Activated CD4-positive, alpha-beta memory T cell treated with anti-CD3 and anti-CD28 coated beads for 36 hours (primary cell): Measurements from ENCODE around the gene OGFOD3. TPM values are rescaled to one million over a fixed set of nuclear protein-coding genes. Genes with fewer than 3 reads are reported as not detected.
A peak's percentile ranks its signal among the peaks of the same experiment; 100 is the strongest.
"Not testable (repeated sequence)": the region's sequence is repeated elsewhere in the genome, so short reads cannot be mapped to it uniquely, and the experiment has no call there.

Experiments
- CTCF ChIA-PET: fragments of 350-600 bp; sonication (Branson Sonifier 250); formaldehyde crosslinking; loops from one replicate; lab custom pipeline; 2021; ENCODE audit warnings: antibody characterized with exemption, inconsistent platforms; lab: Charles Lee
- POLR2A ChIA-PET: fragments of 350-600 bp; sonication (Branson Sonifier 250); formaldehyde crosslinking; loops from one replicate; lab custom pipeline; 2021; ENCODE audit warnings: antibody characterized with exemption; lab: Charles Lee
- DNase-seq: peaks from one replicate; pipeline ENCODE4 v3.0.0-alpha.2; 2020
- H3K27ac Mint-ChIP-seq: one replicate; pipeline ENCODE4 v1.8.0; 2021; ENCODE audit warnings: mixed read lengths
- H3K27me3 Mint-ChIP-seq: one replicate; pipeline ENCODE4 v1.8.0; 2021; ENCODE audit warnings: mixed read lengths
- H3K36me3 Mint-ChIP-seq: one replicate; pipeline ENCODE4 v1.8.0; 2021; ENCODE audit warnings: mixed read lengths
- H3K4me1 Mint-ChIP-seq: one replicate; pipeline ENCODE4 v1.8.0; 2021; ENCODE audit warnings: low read depth, mixed read lengths
- H3K4me3 Mint-ChIP-seq: one replicate; pipeline ENCODE4 v1.8.0; 2021; ENCODE audit warnings: mild to moderate bottlenecking, mixed read lengths
- H3K9me3 Mint-ChIP-seq: one replicate; pipeline ENCODE4 v1.8.0; 2021; ENCODE audit warnings: mixed read lengths
- intact Hi-C: fragments of 100-400 bp; cut with micrococcal nuclease; formaldehyde crosslinking; loops from one replicate; pipeline ENCODE4 v1.15.1; 2023
- total RNA-seq, 2 experiments: library from RNA; stranded (reverse); gene quantifications; one replicate each; pipeline ENCODE4 v1.2.3, GENCODE V29; 2021

The OGFOD3 gene
- total RNA-seq, 2 experiments from 2014 or later, result 29.7 to 32.2 TPM

DNA sequence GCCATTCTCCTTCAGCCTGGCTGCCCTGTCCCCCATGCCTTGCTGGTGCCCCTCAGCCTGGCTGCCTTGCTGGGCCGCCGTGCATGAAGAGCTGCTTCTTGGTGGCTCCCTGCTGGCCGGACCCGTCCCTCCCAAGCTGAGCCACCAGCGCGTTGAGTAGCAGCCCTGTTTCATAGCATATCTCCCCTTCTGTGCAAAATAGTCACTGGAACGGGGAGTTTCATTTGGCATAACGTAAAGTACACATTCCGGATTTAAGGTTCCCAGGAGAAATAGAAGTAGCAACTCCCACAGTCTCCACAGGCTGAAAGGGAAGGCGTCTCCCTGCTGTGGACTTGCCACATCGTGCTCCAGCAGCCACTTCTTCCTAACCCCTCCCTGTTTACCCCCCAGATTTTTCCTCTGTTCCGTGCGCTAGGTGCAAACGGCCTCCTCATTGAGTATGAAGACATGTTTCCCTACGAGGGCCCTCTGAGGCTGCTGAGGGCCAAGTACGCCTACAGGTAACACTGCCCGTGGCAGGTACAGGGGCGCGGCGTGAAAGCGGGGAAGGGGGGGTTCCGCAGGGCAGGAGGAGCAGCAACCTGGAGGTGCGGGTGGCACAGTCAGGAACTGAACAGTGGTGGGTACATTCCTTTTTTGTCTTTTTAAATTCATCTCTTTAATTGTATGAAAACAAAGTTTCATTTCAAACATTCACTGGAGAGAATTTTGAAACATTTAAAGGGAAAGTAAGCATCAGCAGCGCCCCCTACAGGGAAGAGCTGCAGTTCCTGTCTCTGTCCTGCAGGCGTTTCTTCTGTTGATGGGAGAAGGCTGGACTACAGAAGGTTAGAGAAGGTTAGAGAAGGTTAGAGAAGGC is 5.8 kb upstream of the OGFOD3 start:
- peak; percentile 77 for DNase-seq
- POLR2A ChIA-PET, result no interaction called here
- no peaks in the 10 kb centered on the region for H3K9me3 Mint-ChIP-seq
- intact Hi-C loops, result no loop called here
- H3K36me3 Mint-ChIP-seq, result peaks cover 11% of the 10 kb centered on the region
- H3K27ac Mint-ChIP-seq, result no peak overlapping the region
- H3K27me3 Mint-ChIP-seq, result no peaks in the 10 kb centered on the region
- peaks cover 11% of the 10 kb centered on the region for H3K4me1 Mint-ChIP-seq
- no peak overlapping the region for H3K4me3 Mint-ChIP-seq
- CTCF ChIA-PET, result interaction anchor here (0.6 to 1.5 kb wide), 20 partner anchors 9 to 304 kb away, joined by 3 to 9 read pairs (median 4); no protein-coding TSS in a partner anchor

DNA sequence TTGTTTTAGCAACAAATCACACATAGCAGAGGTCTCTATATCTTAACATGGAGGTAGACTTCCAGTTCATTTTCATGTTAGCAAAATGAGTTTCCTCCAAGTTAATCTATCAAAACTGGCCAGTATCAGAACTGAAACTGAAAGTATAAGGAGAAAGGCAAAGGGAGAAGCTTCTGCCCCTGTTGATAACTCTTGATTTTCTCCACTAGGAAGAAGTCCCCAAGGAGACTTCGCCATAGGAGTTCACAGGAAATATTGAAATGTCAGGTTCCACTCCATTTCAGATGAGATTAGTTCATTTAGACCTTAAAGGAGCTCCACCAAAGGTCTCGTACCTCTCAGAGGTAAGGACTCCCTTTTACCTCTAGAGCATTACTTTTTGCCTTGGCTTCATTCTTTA is 1.2 kb upstream of the OGFOD3 start:
- Mint-ChIP-seq H3K4me1 (peaks cover 25% of the 10 kb centered on the region), H3K9me3 (no peaks in the 10 kb centered on the region), H3K27me3 (no peaks in the 10 kb centered on the region), H3K4me3 (peak overlapping the region; percentile 79), H3K27ac (peak overlapping the region; percentile 78), H3K36me3 (peaks cover 11% of the 10 kb centered on the region)
- ChIA-PET CTCF (interaction anchor here (0.9 to 1.0 kb wide), 2 partner anchors 68 to 134 kb away, joined by 3 read pairs; no protein-coding TSS in a partner anchor), POLR2A (interaction anchor here (0.6 to 1.9 kb wide), 3 partner anchors 30 to 124 kb away, joined by 3 to 7 read pairs (median 4); no protein-coding TSS in a partner anchor)
- intact Hi-C loops, result loop anchor here (2.0 to 10.0 kb wide), 2 partner anchors 181 to 385 kb away; partner anchors contain the start of genes DCXR and RAC3
- DNase-seq, result no peak

DNA sequence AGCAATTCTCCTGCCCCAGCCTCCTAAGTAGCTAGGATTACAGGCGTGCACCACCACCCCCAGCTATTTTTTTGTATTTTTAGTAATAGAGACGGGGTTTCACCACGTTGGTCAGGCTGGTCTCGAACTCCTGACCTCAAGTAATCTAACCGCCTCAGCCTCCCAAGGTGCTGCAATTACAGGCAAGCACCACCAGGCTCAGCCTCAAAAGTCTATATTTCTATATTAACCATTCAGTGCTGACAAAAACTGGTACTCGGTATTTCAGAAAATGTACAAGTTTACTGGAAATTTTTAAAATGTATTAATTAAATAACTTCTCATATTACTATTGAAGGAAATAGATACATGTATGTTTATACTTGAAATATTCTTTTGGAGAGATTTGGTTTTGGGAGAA is 1.6 kb downstream of the OGFOD3 start:
- peaks cover 10% of the 10 kb centered on the region for H3K36me3 Mint-ChIP-seq
- POLR2A ChIA-PET, result no interaction called here
- H3K4me1 Mint-ChIP-seq, result peaks cover 29% of the 10 kb centered on the region
- H3K27me3 Mint-ChIP-seq, result no peaks in the 10 kb centered on the region
- intact Hi-C loops, result loop anchor here (10.0 kb wide), 1 partner anchor 382 kb away; the partner anchor contains the start of genes DCXR and RAC3
- H3K9me3 Mint-ChIP-seq, result no peaks in the 10 kb centered on the region
- H3K27ac Mint-ChIP-seq, result no peak overlapping the region
- DNase-seq, result peak; percentile 32
- H3K4me3 Mint-ChIP-seq, result no peak overlapping the region
- CTCF ChIA-PET, result interaction anchor here (0.9 to 1.9 kb wide), 5 partner anchors 59 to 181 kb away, joined by 3 to 8 read pairs (median 4); no protein-coding TSS in a partner anchor

DNA sequence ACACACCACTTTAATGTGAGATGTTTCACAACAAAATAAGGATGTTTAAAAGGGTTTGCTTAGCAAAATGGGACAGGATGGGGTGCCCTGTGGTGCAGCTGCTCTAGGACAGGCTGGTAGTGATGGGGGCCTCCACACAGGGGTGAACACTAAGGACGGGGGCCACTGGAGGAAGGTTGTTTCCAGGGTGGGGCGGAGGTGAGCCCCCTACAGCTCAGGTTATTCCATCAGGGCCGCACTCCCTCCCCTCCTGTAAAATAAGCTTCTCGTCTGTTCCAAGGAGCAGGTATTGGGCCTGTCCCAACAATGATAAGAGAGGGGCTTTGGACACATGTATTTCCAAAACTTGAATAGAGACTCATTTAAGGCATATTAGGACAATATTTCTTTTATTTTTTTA is 2.1 kb downstream of the OGFOD3 start:
- CTCF ChIA-PET, result interaction anchor here (1.9 kb wide), 1 partner anchor 67 kb away, joined by 8 read pairs; no protein-coding TSS in a partner anchor
- H3K4me1 Mint-ChIP-seq, result peaks cover 29% of the 10 kb centered on the region
- no peak overlapping the region for H3K4me3 Mint-ChIP-seq
- POLR2A ChIA-PET, result no interaction called here
- peaks cover 10% of the 10 kb centered on the region for H3K36me3 Mint-ChIP-seq
- DNase-seq, result no peak
- intact Hi-C loops, result loop anchor here (10.0 kb wide), 1 partner anchor 381 kb away; the partner anchor contains the start of genes DCXR and RAC3
- H3K27ac Mint-ChIP-seq, result no peak overlapping the region
- H3K27me3 Mint-ChIP-seq, result no peaks in the 10 kb centered on the region
- H3K9me3 Mint-ChIP-seq, result no peaks in the 10 kb centered on the region

DNA sequence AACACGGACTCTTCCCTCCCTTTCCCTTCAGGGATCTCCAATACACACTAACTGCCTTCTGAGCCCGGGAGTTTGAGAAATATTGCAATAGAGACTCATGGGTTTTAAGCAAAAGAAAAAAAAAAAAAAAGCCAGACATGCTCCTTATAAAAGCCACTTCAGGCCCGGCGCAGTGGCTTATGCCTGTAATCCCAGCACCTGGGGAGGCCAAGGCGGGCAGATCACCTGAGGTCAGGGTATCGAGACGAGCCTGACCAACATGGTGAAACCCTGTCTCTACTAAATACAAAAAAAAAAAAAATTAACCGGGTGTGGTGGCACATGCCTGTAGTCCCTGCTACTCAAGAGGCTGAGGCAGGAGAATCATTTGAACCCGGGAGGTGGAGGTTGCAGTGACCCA is 2.6 kb downstream of the OGFOD3 start:
- intact Hi-C loops, result loop anchor here (10.0 kb wide), 1 partner anchor 381 kb away; the partner anchor contains the start of genes DCXR and RAC3
- no peak overlapping the region for H3K27ac Mint-ChIP-seq
- no peaks in the 10 kb centered on the region for H3K9me3 Mint-ChIP-seq
- H3K36me3 Mint-ChIP-seq, result peaks cover 9% of the 10 kb centered on the region
- H3K4me1 Mint-ChIP-seq, result peaks cover 29% of the 10 kb centered on the region
- H3K4me3 Mint-ChIP-seq, result no peak overlapping the region
- H3K27me3 Mint-ChIP-seq, result no peaks in the 10 kb centered on the region
- no peak for DNase-seq
- ChIA-PET POLR2A (no interaction called here), CTCF (no interaction called here)

DNA sequence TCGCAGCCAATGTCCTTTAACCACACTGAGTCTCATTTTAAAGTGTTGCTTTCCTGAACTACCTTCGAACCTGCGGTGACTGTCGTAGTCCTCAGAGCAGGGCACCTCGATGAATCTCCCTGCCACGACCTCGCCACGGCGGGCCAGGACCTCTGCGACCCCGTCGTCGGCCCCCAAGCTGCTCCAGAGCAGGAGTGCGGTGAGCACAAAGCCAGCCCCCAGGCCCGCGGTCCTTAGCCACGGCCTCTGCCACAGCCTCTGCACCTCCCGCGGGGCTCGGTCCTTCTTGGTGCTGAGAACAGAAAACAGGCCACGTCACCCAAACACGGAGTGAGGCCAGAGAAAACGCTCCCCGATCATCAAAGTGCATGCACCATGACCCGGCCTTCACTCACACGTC is 3.0 kb downstream of the OGFOD3 start:
- H3K27me3 Mint-ChIP-seq, result no peaks in the 10 kb centered on the region
- intact Hi-C loops, result loop anchor here (10.0 kb wide), 1 partner anchor 381 kb away; the partner anchor contains the start of genes DCXR and RAC3
- peaks cover 29% of the 10 kb centered on the region for H3K4me1 Mint-ChIP-seq
- H3K4me3 Mint-ChIP-seq, result no peak overlapping the region
- H3K27ac Mint-ChIP-seq, result no peak overlapping the region
- no peak for DNase-seq
- H3K9me3 Mint-ChIP-seq, result no peaks in the 10 kb centered on the region
- ChIA-PET CTCF (interaction anchor here (1.1 to 1.9 kb wide), 5 partner anchors 10 to 209 kb away, joined by 4 to 6 read pairs (median 5); no protein-coding TSS in a partner anchor), POLR2A (interaction anchor here (0.8 kb wide), 1 partner anchor 173 kb away, joined by 3 read pairs; no protein-coding TSS in a partner anchor)
- H3K36me3 Mint-ChIP-seq, result peaks cover 9% of the 10 kb centered on the region

DNA sequence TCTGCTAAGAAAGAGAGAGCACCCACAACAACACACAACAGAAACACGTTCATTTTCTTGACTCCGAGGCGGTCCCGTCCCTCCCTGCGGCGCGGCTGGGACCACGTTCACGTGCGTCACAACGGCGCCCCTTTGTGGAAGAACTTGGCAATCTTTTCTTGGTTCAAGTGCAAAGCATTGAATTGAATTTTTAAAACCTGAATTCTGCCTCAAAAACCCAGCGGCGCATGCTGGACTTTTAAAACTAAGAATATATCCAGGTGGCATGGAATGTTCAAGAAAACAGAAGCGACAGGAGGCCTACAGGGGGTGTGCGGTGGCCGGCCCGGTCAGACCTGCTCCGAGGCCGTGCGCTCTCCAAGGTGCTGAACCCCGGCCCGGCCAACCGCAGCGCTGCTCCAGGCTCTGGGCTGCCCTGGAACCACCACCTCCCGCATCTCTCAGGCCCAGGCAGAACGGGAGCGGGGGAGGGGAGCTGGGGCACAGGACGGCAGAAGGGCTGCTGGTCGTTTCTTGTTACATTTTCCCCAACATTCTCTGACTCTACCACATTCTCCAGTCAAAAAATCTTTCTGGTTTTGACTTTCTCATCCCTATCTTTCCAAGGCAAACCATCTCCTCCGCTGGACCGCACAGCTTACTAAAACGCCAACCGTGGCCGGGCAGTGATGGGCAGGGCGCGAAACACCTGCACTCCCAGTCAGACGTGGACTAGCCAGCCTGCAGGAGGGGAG is 3.7 kb downstream of the OGFOD3 start:
- peak; percentile 83 for DNase-seq
- POLR2A ChIA-PET, result interaction anchor here (0.8 kb wide), 1 partner anchor 173 kb away, joined by 3 read pairs; no protein-coding TSS in a partner anchor
- Mint-ChIP-seq H3K4me3 (no peak overlapping the region), H3K36me3 (peaks cover 2% of the 10 kb centered on the region), H3K4me1 (peaks cover 23% of the 10 kb centered on the region), H3K27me3 (no peaks in the 10 kb centered on the region), H3K9me3 (no peaks in the 10 kb centered on the region), H3K27ac (no peak overlapping the region)
- CTCF ChIA-PET, result interaction anchor here (0.8 to 1.9 kb wide), 10 partner anchors 10 to 384 kb away, joined by 3 to 6 read pairs (median 4); partner anchors contain the start of gene RAC3
- intact Hi-C loops, result loop anchor here (1.0 to 10.0 kb wide), 2 partner anchors 63 to 380 kb away; partner anchors contain the start of genes DCXR and RAC3

DNA sequence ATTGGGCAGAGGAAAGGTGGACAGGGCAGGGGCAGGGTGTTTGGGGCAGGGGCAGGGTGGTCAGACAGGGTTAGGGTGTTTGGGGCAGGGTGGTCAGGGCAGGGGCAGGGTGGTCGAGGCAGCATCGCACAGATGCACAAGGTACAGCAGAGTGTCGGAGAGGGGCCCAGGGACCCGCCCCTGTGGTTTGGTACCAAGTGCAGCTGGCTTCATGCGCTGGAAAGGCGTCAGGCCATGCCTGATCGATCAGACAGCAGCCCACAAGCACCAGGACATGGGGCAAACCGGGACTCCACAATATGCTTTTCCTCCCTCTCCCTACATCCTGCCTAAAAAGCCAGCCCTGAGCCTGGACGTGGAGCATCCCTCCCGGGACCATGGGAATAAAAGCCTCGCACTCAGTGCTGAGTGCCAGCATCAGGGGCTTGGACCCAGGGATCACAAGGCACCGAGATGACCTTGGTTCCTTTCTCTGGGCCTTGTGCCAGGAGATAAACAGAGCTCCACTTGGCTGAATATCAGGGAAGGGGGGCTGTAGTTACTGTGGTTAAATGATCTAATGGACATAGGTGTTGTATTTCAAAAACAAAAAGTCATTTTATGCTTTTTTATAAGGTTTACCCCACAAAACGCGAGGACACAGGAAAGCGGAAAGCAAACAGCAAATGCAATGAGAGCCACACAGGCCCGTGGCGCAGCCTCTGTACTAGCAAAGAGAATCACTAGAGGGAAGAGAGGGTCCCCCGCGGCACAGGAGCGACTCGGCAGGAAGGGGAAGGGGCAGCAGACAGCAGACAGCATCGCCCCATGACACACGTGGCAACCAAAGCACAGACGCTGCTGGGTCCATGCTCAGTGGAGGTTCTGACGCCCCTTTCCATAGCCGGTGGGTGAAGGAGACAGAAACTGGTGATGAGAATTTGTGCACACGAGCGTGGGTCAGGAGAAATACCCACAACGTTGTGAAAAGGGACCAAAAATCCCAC is 5.6 kb downstream of the OGFOD3 start:
- peaks cover 5% of the 10 kb centered on the region for H3K36me3 Mint-ChIP-seq
- H3K27ac Mint-ChIP-seq, result no peak overlapping the region
- H3K4me1 Mint-ChIP-seq, result peaks cover 17% of the 10 kb centered on the region
- intact Hi-C loops, result loop anchor here (10.0 kb wide), 1 partner anchor 378 kb away; the partner anchor contains the start of genes DCXR and RAC3
- H3K9me3 Mint-ChIP-seq, result no peaks in the 10 kb centered on the region
- ChIA-PET POLR2A (interaction anchor here (0.9 kb wide), 1 partner anchor 121 kb away, joined by 3 read pairs; no protein-coding TSS in a partner anchor), CTCF (interaction anchor here (0.8 to 1.2 kb wide), 4 partner anchors 49 to 382 kb away, joined by 3 to 5 read pairs (median 3); partner anchors contain the start of gene RAC3)
- H3K4me3 Mint-ChIP-seq, result no peak overlapping the region
- no peak for DNase-seq
- no peaks in the 10 kb centered on the region for H3K27me3 Mint-ChIP-seq

DNA sequence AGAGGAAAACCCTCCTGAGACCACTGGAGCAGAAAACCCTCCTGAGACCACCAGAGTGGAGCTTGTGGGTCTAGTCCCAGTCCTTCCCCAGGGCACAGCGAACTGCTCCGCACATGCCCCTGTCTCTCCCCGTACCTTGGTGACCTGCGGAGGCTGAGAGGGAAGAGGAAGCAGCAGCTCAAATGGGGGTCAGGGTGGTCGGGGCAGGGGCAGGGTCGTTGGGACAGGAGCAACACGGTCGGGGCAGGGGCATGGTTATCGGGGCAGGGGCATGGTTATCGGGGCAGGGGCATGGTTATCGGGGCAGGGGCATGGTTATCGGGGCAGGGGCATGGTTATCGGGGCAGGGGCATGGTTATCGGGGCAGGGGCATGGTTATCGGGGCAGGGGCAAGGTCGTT is 6.3 kb downstream of the OGFOD3 start:
- peaks cover 18% of the 10 kb centered on the region for H3K4me1 Mint-ChIP-seq
- H3K27ac Mint-ChIP-seq, DNase-seq, POLR2A ChIA-PET, H3K4me3 Mint-ChIP-seq, H3K9me3 Mint-ChIP-seq, H3K27me3 Mint-ChIP-seq, H3K36me3 Mint-ChIP-seq, CTCF ChIA-PET: not testable (repeated sequence)
- intact Hi-C loops, result loop anchor here (10.0 kb wide), 1 partner anchor 377 kb away; the partner anchor contains the start of genes DCXR and RAC3

DNA sequence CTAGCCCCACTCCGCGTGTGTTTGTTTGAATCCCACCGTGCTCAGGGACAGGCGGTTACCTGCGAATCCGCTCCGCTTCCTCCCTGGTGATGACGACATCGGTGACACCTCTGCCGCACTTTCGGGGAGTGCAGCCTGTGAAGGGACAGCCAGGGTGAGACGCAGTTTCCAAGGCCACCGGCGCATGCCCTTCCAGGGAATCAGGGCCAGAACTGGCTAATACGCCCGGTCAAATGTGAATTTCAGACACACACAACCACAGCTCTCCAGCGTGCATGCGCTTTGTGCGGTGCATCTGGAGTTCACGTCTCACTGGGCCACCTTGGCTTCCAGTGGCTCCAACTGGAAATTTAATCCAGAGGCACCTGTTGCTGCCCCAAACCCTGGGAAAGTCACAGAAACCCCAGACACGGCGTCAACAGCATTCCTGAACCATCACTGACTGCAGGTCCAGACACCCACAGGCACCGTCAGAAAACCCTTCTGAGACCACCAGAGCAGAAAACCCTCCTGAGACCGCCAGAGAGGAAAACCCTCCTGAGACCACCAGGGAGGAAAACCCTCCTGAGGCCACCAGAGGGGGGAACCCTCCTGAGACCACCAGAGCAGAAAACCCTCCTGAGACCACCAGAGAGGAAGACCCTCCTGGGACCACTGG is 6.9 kb downstream of the OGFOD3 start:
- Mint-ChIP-seq H3K9me3 (no peaks in the 10 kb centered on the region), H3K36me3 (peaks cover 5% of the 10 kb centered on the region), H3K27me3 (no peaks in the 10 kb centered on the region), H3K4me3 (no peak overlapping the region), H3K27ac (no peak overlapping the region), H3K4me1 (peaks cover 18% of the 10 kb centered on the region)
- intact Hi-C loops, result loop anchor here (10.0 kb wide), 1 partner anchor 377 kb away; the partner anchor contains the start of genes DCXR and RAC3
- CTCF ChIA-PET, result interaction anchor here (1.1 to 1.5 kb wide), 2 partner anchors 13 to 60 kb away, joined by 3 to 6 read pairs; no protein-coding TSS in a partner anchor
- no peak for DNase-seq
- POLR2A ChIA-PET, result no interaction called here
